HG02588 (cell line): ENCODE data around the gene VANGL1.
"Not testable (repeated sequence)": the region's sequence is repeated elsewhere in the genome, so short reads cannot be mapped to it uniquely, and the experiment has no call there.

Source experiments
- ATAC-seq: cut with Tn5 transposase; IDR thresholded peaks from one replicate; pipeline ENCODE4 v1.9.1; 2021; ENCODE audit warnings: mild to moderate bottlenecking, moderate library complexity; ENCODE audit not compliant: unreplicated experiment

Gene VANGL1

GRCh38 chr1:115641762-115642167 is at the start of gene VANGL1:
TSS of gene VANGL1 (plus strand) at chr1:115641970. CDS start at chr1:115651414, 9,444 bp downstream.
- peak; percentile 54 for ATAC-seq

- ATAC-seq: no peak
Measured at GRCh38 chr1:115592264-115592663, 49.5 kb upstream of the VANGL1 start.

GRCh38 chr1:115593365-115594259 is 48.2 kb upstream of the VANGL1 start:
- ATAC-seq: no peak

GRCh38 chr1:115594600-115594999 is 47.2 kb upstream of the VANGL1 start:
- no peak for ATAC-seq

- ATAC-seq: no peak
Measured at GRCh38 chr1:115595279-115596079, 46.3 kb upstream of the VANGL1 start.

GRCh38 chr1:115596080-115596780 is 45.5 kb upstream of the VANGL1 start:
- ATAC-seq: no peak

- no peak for ATAC-seq
Measured at GRCh38 chr1:115604508-115604907, 37.3 kb upstream of the VANGL1 start.

GRCh38 chr1:115606305-115606704 is 35.5 kb upstream of the VANGL1 start:
- no peak for ATAC-seq

GRCh38 chr1:115609021-115609420 is 32.7 kb upstream of the VANGL1 start:
- no peak for ATAC-seq

- no peak for ATAC-seq
Measured at GRCh38 chr1:115613767-115614166, 28.0 kb upstream of the VANGL1 start.

- no peak for ATAC-seq
Measured at GRCh38 chr1:115620453-115620852, 21.3 kb upstream of the VANGL1 start.

- ATAC-seq: no peak
Measured at GRCh38 chr1:115620950-115621349, 20.8 kb upstream of the VANGL1 start.

- no peak for ATAC-seq
Measured at GRCh38 chr1:115624859-115625258, 16.9 kb upstream of the VANGL1 start.

- no peak for ATAC-seq
Measured at GRCh38 chr1:115630342-115630741, 11.4 kb upstream of the VANGL1 start.

- ATAC-seq: no peak
Measured at GRCh38 chr1:115632251-115633026, 9.3 kb upstream of the VANGL1 start.

GRCh38 chr1:115633606-115634005 is 8.2 kb upstream of the VANGL1 start:
- ATAC-seq: not testable (repeated sequence)

GRCh38 chr1:115637247-115637646 is 4.5 kb upstream of the VANGL1 start:
- not testable (repeated sequence) for ATAC-seq

- no peak for ATAC-seq
Measured at GRCh38 chr1:115640384-115640783, 1.4 kb upstream of the VANGL1 start.

GRCh38 chr1:115642168-115643072 is 650 bp downstream of the VANGL1 start:
- peak; percentile 71 for ATAC-seq
